CD14-positive monocyte (primary cell): ENCODE measurements around the gene PAFAH2. TPM values are rescaled to one million over a fixed set of nuclear protein-coding genes. Genes with fewer than 3 reads are reported as not detected.

Source experiments
- DNase-seq, 3 donors: peaks; one replicate each; pipeline ENCODE4 v3.0.0-alpha.2; 2011 to 2022
- H2AFZ ChIP-seq: 2 replicates; pipeline ENCODE4 v1.6.0; 2012; ENCODE audit warnings: mild to moderate bottlenecking, low read depth, low read length, inconsistent platforms; ENCODE audit not compliant: insufficient read depth, poor library complexity, severe bottlenecking
- H3K27ac ChIP-seq, 2 donors: 1 replicate in 1 of 2; 2 replicates in 1 of 2; pipeline ENCODE4 v1.5.1; 2012 to 2013; ENCODE audit warnings: low read length in 2 of 2, control low read depth in 1 of 2, inconsistent platforms in 1 of 2, low read depth in 1 of 2, mild to moderate bottlenecking in 1 of 2
- H3K27me3 ChIP-seq, 2 donors: one replicate each; pipeline versions ENCODE4 v1.6.0 to v1.6.1; 2011 to 2013; ENCODE audit warnings: low read length in 2 of 2; ENCODE audit not compliant: control insufficient read depth in 2 of 2, insufficient read depth in 2 of 2
- H3K36me3 ChIP-seq, 2 donors: replicated peaks in 1 of 2; 1 replicate in 1 of 2; 2 replicates in 1 of 2; pipeline versions ENCODE4 v1.5.1 to v1.6.1; 2012 to 2013; ENCODE audit warnings: low read length in 2 of 2, control low read depth in 1 of 2, inconsistent platforms in 1 of 2, mild to moderate bottlenecking in 1 of 2; ENCODE audit not compliant: insufficient read depth in 2 of 2, control insufficient read depth in 1 of 2
- H3K4me1 ChIP-seq, 2 donors: 1 replicate in 1 of 2; 2 replicates in 1 of 2; pipeline versions ENCODE4 v1.5.1 to v1.6.1; 2012 to 2013; ENCODE audit warnings: low read length in 2 of 2, control low read depth in 1 of 2, inconsistent platforms in 1 of 2, mild to moderate bottlenecking in 1 of 2, moderate library complexity in 1 of 2; ENCODE audit not compliant: insufficient read depth in 2 of 2, control insufficient read depth in 1 of 2
- H3K4me2 ChIP-seq: replicated peaks from 2 replicates; pipeline ENCODE3; 2012; ENCODE audit warnings: low read length, moderate library complexity, mild to moderate bottlenecking; ENCODE audit not compliant: poor library complexity, severe bottlenecking; ENCODE audit errors: extremely low read depth
- H3K4me3 ChIP-seq, 3 experiments: fragments of 200-600 bp in 1 of 3; sonication (generic) in 1 of 3; replicated peaks in 1 of 3; 1 replicate in 2 of 3; 2 replicates in 1 of 3; pipeline ENCODE4 v1.5.1; 2011 to 2013; ENCODE audit warnings: low read length in 3 of 3, mild to moderate bottlenecking in 3 of 3, control low read depth in 2 of 3, low read depth in 2 of 3, inconsistent platforms in 1 of 3, moderate library complexity in 1 of 3
- H3K79me2 ChIP-seq: 2 replicates; pipeline ENCODE4 v1.6.0; 2012; ENCODE audit warnings: mild to moderate bottlenecking, control low read depth, inconsistent platforms, low read length, moderate library complexity; ENCODE audit not compliant: insufficient read depth
- H3K9ac ChIP-seq: 2 replicates; pipeline ENCODE4 v1.6.0; 2017; ENCODE audit warnings: low read length, mild to moderate bottlenecking; ENCODE audit not compliant: insufficient read depth, poor library complexity, severe bottlenecking
- H3K9me3 ChIP-seq, 2 donors: replicated peaks in 1 of 2; 1 replicate in 1 of 2; 2 replicates in 1 of 2; pipeline versions ENCODE4 v1.5.1 to v1.6.1; 2012 to 2013; ENCODE audit warnings: low read length in 2 of 2, control low read depth in 1 of 2; ENCODE audit not compliant: control insufficient read depth in 1 of 2, insufficient read depth in 1 of 2
- H4K20me1 ChIP-seq: 2 replicates; pipeline ENCODE4 v1.6.0; 2012; ENCODE audit warnings: mild to moderate bottlenecking, low read length, control low read depth, moderate library complexity; ENCODE audit not compliant: insufficient read depth
- H3K27ac Mint-ChIP-seq, 7 donors: one replicate each; pipeline ENCODE4 v1.8.0; 2020; ENCODE audit warnings: mild to moderate bottlenecking in 7 of 7, mixed read lengths in 7 of 7, moderate library complexity in 6 of 7, inconsistent platforms in 2 of 7
- H3K27me3 Mint-ChIP-seq, 3 donors: one replicate each; pipeline ENCODE4 v1.8.0; 2021 to 2022; ENCODE audit warnings: low read depth in 3 of 3, mild to moderate bottlenecking in 3 of 3, mixed read lengths in 3 of 3, moderate library complexity in 3 of 3, inconsistent platforms in 1 of 3
- H3K36me3 Mint-ChIP-seq, 2 donors: one replicate each; pipeline ENCODE4 v1.8.0; 2020; ENCODE audit warnings: mixed read lengths in 2 of 2, inconsistent platforms in 1 of 2, mild to moderate bottlenecking in 1 of 2
- H3K4me1 Mint-ChIP-seq: one replicate; pipeline ENCODE4 v1.8.0; 2020; ENCODE audit warnings: mild to moderate bottlenecking, mixed read lengths
- H3K4me3 Mint-ChIP-seq, 2 donors: one replicate each; pipeline ENCODE4 v1.8.0; 2020; ENCODE audit warnings: mild to moderate bottlenecking in 2 of 2, mixed read lengths in 2 of 2, moderate library complexity in 1 of 2
- H3K9me3 Mint-ChIP-seq, 7 donors: one replicate each; pipeline ENCODE4 v1.8.0; 2020 to 2022; ENCODE audit warnings: mixed read lengths in 7 of 7, mild to moderate bottlenecking in 6 of 7, moderate library complexity in 6 of 7, inconsistent platforms in 2 of 7
- CTCF ChIP-seq: fragments of 200-600 bp; IDR thresholded peaks from one replicate; pipeline ENCODE4 v1.8.0; 2022; ENCODE audit warnings: antibody characterized with exemption, mild to moderate bottlenecking
- WGBS: methylation state at CpG from one replicate; pipeline ENCODE4 v1.1.5; 2013; ENCODE audit warnings: missing lambda C conversion rate; ENCODE audit not compliant: insufficient coverage; 5-methylcytosine and 5-hydroxymethylcytosine counted together
- intact Hi-C, 2 donors: fragments of 100-400 bp; cut with micrococcal nuclease; formaldehyde crosslinking; loops; one replicate each; pipeline versions ENCODE4 v1.15.0 to v1.15.1; 2023
- polyA plus RNA-seq, 3 donors: library from polyadenylated mRNA; depleted of rRNA in 1 of 3; unstranded in 2 of 3; stranded (reverse) in 1 of 3; fragments of 300-500 nt in 2 of 3; fragments of >200 nt in 1 of 3; fragmentation: Illumina TruSeq in 2 of 3; gene quantifications; 1 replicate in 2 of 3; 2 replicates in 1 of 3; pipeline ENCODE4 v1.2.3, GENCODE V29; 2012 to 2021

PAFAH2 gene
- polyA plus RNA-seq, 3 donors: 6.4 to 9.2 (median 6.8) TPM

DNA sequence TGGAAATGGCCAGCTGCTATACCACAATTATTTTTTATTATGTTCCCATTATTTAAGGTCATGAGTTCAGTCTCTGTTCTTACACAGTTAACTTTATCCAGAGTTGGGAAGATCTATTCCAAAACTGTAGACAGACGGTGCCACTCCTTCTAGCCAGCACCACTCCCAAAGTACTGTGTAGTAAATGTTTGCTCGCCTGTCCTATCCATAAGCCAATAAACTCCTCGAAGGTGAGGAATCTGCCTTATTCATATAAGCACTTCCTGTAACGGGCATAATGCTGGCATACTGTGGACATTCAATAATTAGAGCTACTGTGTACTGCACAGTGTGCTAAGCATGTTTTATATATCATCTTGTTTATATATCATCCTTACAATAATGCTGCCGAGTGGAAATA, 65.5 kb downstream of the PAFAH2 start:
- no peak overlapping the region for H2AFZ ChIP-seq
- no peaks in the 10 kb centered on the region for H3K79me2 ChIP-seq
- no peaks in the 10 kb centered on the region for H4K20me1 ChIP-seq
- H3K27me3 ChIP-seq: no peaks in the 10 kb centered on the region
- no peaks in the 10 kb centered on the region for H3K36me3 Mint-ChIP-seq
- peaks cover 42% of the 10 kb centered on the region for H3K4me1 Mint-ChIP-seq
- H3K9me3 ChIP-seq: no peaks in the 10 kb centered on the region
- H3K4me3 ChIP-seq: no peak overlapping the region
- H3K9me3 Mint-ChIP-seq: no peaks in the 10 kb centered on the region
- no peak overlapping the region for H3K9ac ChIP-seq
- no peak for DNase-seq
- no peaks in the 10 kb centered on the region for H3K36me3 ChIP-seq
- H3K4me3 Mint-ChIP-seq: no peak overlapping the region
- H3K27ac Mint-ChIP-seq: no peak overlapping the region
- no peak overlapping the region for H3K27ac ChIP-seq
- TF ChIP-seq CTCF: no peak
- H3K4me2 ChIP-seq: no peak overlapping the region
- peaks cover 0 to 3% (median 2%) of the 10 kb centered on the region in 3 donors for H3K27me3 Mint-ChIP-seq
- no CpG with 5 or more reads among the region's 5 CpGs for WGBS
- peaks cover 22 to 28% of the 10 kb centered on the region in 2 donors for H3K4me1 ChIP-seq
- intact Hi-C loops: no loop called here

DNA sequence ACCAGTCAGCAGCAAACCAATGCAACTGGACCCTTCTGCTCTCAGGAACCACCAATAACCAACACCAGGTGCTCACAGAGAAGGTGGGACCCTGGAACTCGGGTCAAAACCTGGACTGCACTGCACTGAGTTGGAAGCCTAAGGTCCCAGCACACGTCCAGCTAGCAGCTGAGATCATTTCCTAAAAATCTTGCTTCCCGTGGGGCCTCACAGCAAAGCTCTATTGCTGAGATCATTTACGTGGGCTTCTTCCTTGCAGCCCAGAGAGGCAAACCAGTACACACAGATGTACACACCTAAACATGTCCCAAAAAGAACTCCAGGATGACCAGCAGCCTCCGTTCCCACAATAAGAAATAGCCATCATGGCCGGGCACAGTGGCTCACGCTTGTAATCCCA, 68.8 kb downstream of the PAFAH2 start:
- TF ChIP-seq CTCF: no peak
- no peak overlapping the region for H3K4me3 Mint-ChIP-seq
- no peak overlapping the region for H2AFZ ChIP-seq
- no peaks in the 10 kb centered on the region for H3K79me2 ChIP-seq
- H4K20me1 ChIP-seq: no peaks in the 10 kb centered on the region
- DNase-seq: no peak
- no peaks in the 10 kb centered on the region for H3K36me3 ChIP-seq
- H3K4me1 Mint-ChIP-seq: peaks cover 51% of the 10 kb centered on the region
- no peak overlapping the region for H3K4me3 ChIP-seq
- 75% methylated on average over 7 of the region's 7 CpGs for WGBS
- H3K9ac ChIP-seq: no peak overlapping the region
- no peaks in the 10 kb centered on the region for H3K9me3 ChIP-seq
- no peaks in the 10 kb centered on the region for H3K36me3 Mint-ChIP-seq
- H3K27me3 Mint-ChIP-seq: peaks cover 0 to 3% (median 0%) of the 10 kb centered on the region in 3 donors
- no peak overlapping the region for H3K27ac ChIP-seq
- no peaks in the 10 kb centered on the region for H3K9me3 Mint-ChIP-seq
- H3K27ac Mint-ChIP-seq: peak overlapping the region in 2 of 7 donors; percentile 12 to 24
- H3K27me3 ChIP-seq: no peaks in the 10 kb centered on the region
- intact Hi-C loops: no loop called here
- no peak overlapping the region for H3K4me2 ChIP-seq
- H3K4me1 ChIP-seq: peaks cover 26 to 36% of the 10 kb centered on the region in 2 donors
